ENCODE results near the gene DENND2D.
A peak's percentile ranks its signal among the peaks of the same experiment; 100 is the strongest.

DENND2D gene

GRCh38 chr1:111199881-111200801 is at the start of gene DENND2D:
TSS of gene DENND2D (minus strand) at chr1:111200646. CDS start at chr1:111200459, 187 bp downstream.
- no peak for DNase-seq (ENCODE audit: low read depth)

- no peak for DNase-seq (ENCODE audit: low read depth)
Observed at GRCh38 chr1:111249960-111250359, 49.5 kb upstream of the DENND2D start.

GRCh38 chr1:111247125-111247838 is 46.8 kb upstream of the DENND2D start:
- no peak for DNase-seq (ENCODE audit: low read depth)

- DNase-seq (ENCODE audit: low read depth), result no peak
Observed at GRCh38 chr1:111242805-111243523, 42.5 kb upstream of the DENND2D start.

- no peak for DNase-seq (ENCODE audit: low read depth)
Observed at GRCh38 chr1:111241797-111242196, 41.4 kb upstream of the DENND2D start.

GRCh38 chr1:111238056-111238795 is 37.8 kb upstream of the DENND2D start:
- no peak for DNase-seq (ENCODE audit: low read depth)

- DNase-seq (ENCODE audit: low read depth), result no peak
Observed at GRCh38 chr1:111236806-111237205, 36.4 kb upstream of the DENND2D start.

GRCh38 chr1:111236379-111236778 is 35.9 kb upstream of the DENND2D start:
- DNase-seq (ENCODE audit: low read depth), result no peak

- no peak for DNase-seq (ENCODE audit: low read depth)
Observed at GRCh38 chr1:111234866-111235265, 34.4 kb upstream of the DENND2D start.

- DNase-seq (ENCODE audit: low read depth), result no peak
Observed at GRCh38 chr1:111234258-111234657, 33.8 kb upstream of the DENND2D start.

- no peak for DNase-seq (ENCODE audit: low read depth)
Observed at GRCh38 chr1:111232134-111232533, 31.7 kb upstream of the DENND2D start.

GRCh38 chr1:111228748-111229126 is 28.3 kb upstream of the DENND2D start:
- DNase-seq (ENCODE audit: low read depth), result no peak

- DNase-seq (ENCODE audit: low read depth), result no peak
Observed at GRCh38 chr1:111227851-111228747, 27.7 kb upstream of the DENND2D start.

GRCh38 chr1:111227434-111227833 is 27.0 kb upstream of the DENND2D start, which contains the start of gene CHI3L2:
TSS of gene CHI3L2 (plus strand) at chr1:111227713. CDS start at chr1:111227730, 17 bp downstream.
- DNase-seq (ENCODE audit: low read depth), result no peak

GRCh38 chr1:111225717-111226400 is 25.4 kb upstream of the DENND2D start:
- DNase-seq (ENCODE audit: low read depth), result no peak

GRCh38 chr1:111225091-111225490 is 24.6 kb upstream of the DENND2D start:
- no peak for DNase-seq (ENCODE audit: low read depth)

- DNase-seq (ENCODE audit: low read depth), result no peak
Observed at GRCh38 chr1:111223126-111223685, 22.8 kb upstream of the DENND2D start.

GRCh38 chr1:111222308-111223125 is 22.1 kb upstream of the DENND2D start:
- peak; percentile 65 for DNase-seq (ENCODE audit: low read depth)

Data from activated T-helper 1 cell treated with Interleukin-2 at 50 U/mL for 16 hours (primary cell).